ENCODE data around the gene LEMD2.

Gene LEMD2

GRCh38 chr6:33830635-33831240, 41.8 kb upstream of the LEMD2 start:
- Histone ChIP-seq H3K4me2 (ENCODE audit: low read length) (no peak overlapping the region), H3F3A (ENCODE audit: control insufficient read depth, insufficient read depth) (no peaks in the 10 kb centered on the region), H3K4me1 (ENCODE audit: control insufficient read depth, low read length) (no peaks in the 10 kb centered on the region), H3K36me3 (ENCODE audit: control insufficient read depth, low read length) (no peaks in the 10 kb centered on the region), H3K79me2 (ENCODE audit: control insufficient read depth, low read length) (no peaks in the 10 kb centered on the region), H3K9me3 (ENCODE audit: control insufficient read depth, insufficient read depth, low read length) (no peaks in the 10 kb centered on the region), H4K20me1 (ENCODE audit: control insufficient read depth, insufficient read depth, low read depth, low read length) (no peaks in the 10 kb centered on the region), H3K4me3 (ENCODE audit: low read length) (no peak overlapping the region), H3K27ac (ENCODE audit: low read depth, low read length) (no peak overlapping the region), H3K9me2 (replicated peaks; ENCODE audit: control insufficient read depth, low read length) (no peaks in the 10 kb centered on the region), H3K27me3 (ENCODE audit: control insufficient read depth, low read length) (no peaks in the 10 kb centered on the region)
- TF ChIP-seq, protein P1, sequence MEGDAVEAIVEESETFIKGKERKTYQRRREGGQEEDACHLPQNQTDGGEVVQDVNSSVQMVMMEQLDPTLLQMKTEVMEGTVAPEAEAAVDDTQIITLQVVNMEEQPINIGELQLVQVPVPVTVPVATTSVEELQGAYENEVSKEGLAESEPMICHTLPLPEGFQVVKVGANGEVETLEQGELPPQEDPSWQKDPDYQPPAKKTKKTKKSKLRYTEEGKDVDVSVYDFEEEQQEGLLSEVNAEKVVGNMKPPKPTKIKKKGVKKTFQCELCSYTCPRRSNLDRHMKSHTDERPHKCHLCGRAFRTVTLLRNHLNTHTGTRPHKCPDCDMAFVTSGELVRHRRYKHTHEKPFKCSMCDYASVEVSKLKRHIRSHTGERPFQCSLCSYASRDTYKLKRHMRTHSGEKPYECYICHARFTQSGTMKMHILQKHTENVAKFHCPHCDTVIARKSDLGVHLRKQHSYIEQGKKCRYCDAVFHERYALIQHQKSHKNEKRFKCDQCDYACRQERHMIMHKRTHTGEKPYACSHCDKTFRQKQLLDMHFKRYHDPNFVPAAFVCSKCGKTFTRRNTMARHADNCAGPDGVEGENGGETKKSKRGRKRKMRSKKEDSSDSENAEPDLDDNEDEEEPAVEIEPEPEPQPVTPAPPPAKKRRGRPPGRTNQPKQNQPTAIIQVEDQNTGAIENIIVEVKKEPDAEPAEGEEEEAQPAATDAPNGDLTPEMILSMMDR (IDR thresholded peaks at IDR 0.05; ENCODE audit: low read depth, low read length, poor library complexity, severe bottlenecking) = no peak
- no peak for TF ChIP-seq EZH2phosphoT487 (IDR thresholded peaks at IDR 0.05; ENCODE audit: borderline replicate concordance, low read length)

GRCh38 chr6:33828764-33829731, 40.1 kb upstream of the LEMD2 start:
- Histone ChIP-seq H3K9me3 (ENCODE audit: control insufficient read depth, insufficient read depth, low read length) (no peaks in the 10 kb centered on the region), H3K4me1 (ENCODE audit: control insufficient read depth, low read length) (no peaks in the 10 kb centered on the region), H3K79me2 (ENCODE audit: control insufficient read depth, low read length) (no peaks in the 10 kb centered on the region), H3K27me3 (ENCODE audit: control insufficient read depth, low read length) (no peaks in the 10 kb centered on the region), H3K4me2 (ENCODE audit: low read length) (no peak overlapping the region), H4K20me1 (ENCODE audit: control insufficient read depth, insufficient read depth, low read depth, low read length) (no peaks in the 10 kb centered on the region), H3K9me2 (replicated peaks; ENCODE audit: control insufficient read depth, low read length) (no peaks in the 10 kb centered on the region), H3F3A (ENCODE audit: control insufficient read depth, insufficient read depth) (no peaks in the 10 kb centered on the region), H3K27ac (ENCODE audit: low read depth, low read length) (no peak overlapping the region), H3K36me3 (ENCODE audit: control insufficient read depth, low read length) (no peaks in the 10 kb centered on the region), H3K4me3 (ENCODE audit: low read length) (no peak overlapping the region)
- TF ChIP-seq, protein P1 (IDR thresholded peaks at IDR 0.05; ENCODE audit: low read depth, low read length, poor library complexity, severe bottlenecking) = no peak
- TF ChIP-seq EZH2phosphoT487 (IDR thresholded peaks at IDR 0.05; ENCODE audit: borderline replicate concordance, low read length) = no peak

GRCh38 chr6:33828452-33828763, 39.5 kb upstream of the LEMD2 start:
- Histone ChIP-seq H3F3A (ENCODE audit: control insufficient read depth, insufficient read depth) (no peaks in the 10 kb centered on the region), H3K9me3 (ENCODE audit: control insufficient read depth, insufficient read depth, low read length) (no peaks in the 10 kb centered on the region), H4K20me1 (ENCODE audit: control insufficient read depth, insufficient read depth, low read depth, low read length) (no peaks in the 10 kb centered on the region), H3K9me2 (replicated peaks; ENCODE audit: control insufficient read depth, low read length) (no peaks in the 10 kb centered on the region), H3K36me3 (ENCODE audit: control insufficient read depth, low read length) (no peaks in the 10 kb centered on the region), H3K27me3 (ENCODE audit: control insufficient read depth, low read length) (no peaks in the 10 kb centered on the region), H3K4me2 (ENCODE audit: low read length) (no peak overlapping the region), H3K27ac (ENCODE audit: low read depth, low read length) (no peak overlapping the region), H3K4me1 (ENCODE audit: control insufficient read depth, low read length) (no peaks in the 10 kb centered on the region), H3K79me2 (ENCODE audit: control insufficient read depth, low read length) (no peaks in the 10 kb centered on the region), H3K4me3 (ENCODE audit: low read length) (no peak overlapping the region)
- TF ChIP-seq, protein P1 (IDR thresholded peaks at IDR 0.05; ENCODE audit: low read depth, low read length, poor library complexity, severe bottlenecking) = no peak
- TF ChIP-seq EZH2phosphoT487 (IDR thresholded peaks at IDR 0.05; ENCODE audit: borderline replicate concordance, low read length) = no peak
